GM18519 (cell line): Measurements from ENCODE around the gene FOXJ3.
A peak's percentile ranks its signal among the peaks of the same experiment; 100 is the strongest.

Experiments
- ATAC-seq: cut with Tn5 transposase; IDR thresholded peaks from one replicate; pipeline ENCODE4 v1.9.1; 2021; ENCODE audit warnings: mild to moderate bottlenecking, moderate library complexity; ENCODE audit not compliant: unreplicated experiment, low FRiP score

Gene FOXJ3

GRCh38 chr1:42335809-42336518 is 929 bp upstream of the FOXJ3 start:
- ATAC-seq, result no peak

GRCh38 chr1:42334240-42335049 is 590 bp downstream of the FOXJ3 start:
- peak; percentile 28 for ATAC-seq

- no peak for ATAC-seq
These were observed 1.3 kb downstream of the FOXJ3 start for GRCh38 chr1:42333662-42334239.

GRCh38 chr1:42332877-42333276 is 2.2 kb downstream of the FOXJ3 start:
- ATAC-seq, result no peak

GRCh38 chr1:42330215-42330614 is 4.8 kb downstream of the FOXJ3 start:
- no peak for ATAC-seq

GRCh38 chr1:42328916-42329496 is 6.0 kb downstream of the FOXJ3 start:
- no peak for ATAC-seq

- no peak for ATAC-seq
These were observed 6.9 kb downstream of the FOXJ3 start for GRCh38 chr1:42328047-42328625.

GRCh38 chr1:42325014-42325402 is 10.0 kb downstream of the FOXJ3 start:
- no peak for ATAC-seq

- no peak for ATAC-seq
These were observed 10.5 kb downstream of the FOXJ3 start for GRCh38 chr1:42324398-42325013.

GRCh38 chr1:42323551-42323950 is 11.5 kb downstream of the FOXJ3 start:
- no peak for ATAC-seq

GRCh38 chr1:42322577-42322976 is 12.5 kb downstream of the FOXJ3 start:
- ATAC-seq, result no peak

GRCh38 chr1:42321731-42322130 is 13.3 kb downstream of the FOXJ3 start:
- ATAC-seq, result no peak

- no peak for ATAC-seq
These were observed 14.3 kb downstream of the FOXJ3 start for GRCh38 chr1:42320708-42321107.

GRCh38 chr1:42319871-42320484 is 15.1 kb downstream of the FOXJ3 start:
- ATAC-seq, result no peak

GRCh38 chr1:42319128-42319851 is 15.7 kb downstream of the FOXJ3 start:
- ATAC-seq, result no peak

GRCh38 chr1:42318601-42319000 is 16.4 kb downstream of the FOXJ3 start:
- ATAC-seq, result no peak

- no peak for ATAC-seq
These were observed 17.7 kb downstream of the FOXJ3 start for GRCh38 chr1:42317308-42317707.

GRCh38 chr1:42316292-42316691 is 18.7 kb downstream of the FOXJ3 start:
- ATAC-seq, result no peak

- ATAC-seq, result no peak
These were observed 19.5 kb downstream of the FOXJ3 start for GRCh38 chr1:42315500-42315899.
